ENCODE measurements around the gene CXCL16.

CXCL16 gene

DNA sequence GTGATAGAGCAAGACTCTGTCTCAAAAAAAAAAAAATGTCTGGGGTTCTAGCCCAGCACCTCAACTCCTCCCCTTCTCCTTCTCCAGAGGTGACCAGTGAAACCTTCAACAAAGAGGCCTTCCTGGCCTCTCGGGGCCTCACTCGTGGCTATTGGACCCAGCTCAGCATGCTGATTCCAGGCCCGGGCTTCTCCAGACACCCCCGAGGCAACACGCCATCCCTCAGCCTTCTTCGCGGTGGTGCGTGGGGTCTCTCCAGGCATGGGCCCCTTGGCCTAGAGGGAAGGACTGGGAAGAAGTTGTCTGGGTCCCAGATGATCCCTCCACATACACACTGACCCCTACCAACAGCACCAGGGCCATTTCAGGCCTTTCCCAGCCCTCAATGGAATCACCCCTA is 3.5 kb upstream of the CXCL16 start:
- no peak overlapping the region for H3K4me3 ChIP-seq (ENCODE audit: control insufficient read depth, low read depth, low read length)
- TF ChIP-seq, protein P1, sequence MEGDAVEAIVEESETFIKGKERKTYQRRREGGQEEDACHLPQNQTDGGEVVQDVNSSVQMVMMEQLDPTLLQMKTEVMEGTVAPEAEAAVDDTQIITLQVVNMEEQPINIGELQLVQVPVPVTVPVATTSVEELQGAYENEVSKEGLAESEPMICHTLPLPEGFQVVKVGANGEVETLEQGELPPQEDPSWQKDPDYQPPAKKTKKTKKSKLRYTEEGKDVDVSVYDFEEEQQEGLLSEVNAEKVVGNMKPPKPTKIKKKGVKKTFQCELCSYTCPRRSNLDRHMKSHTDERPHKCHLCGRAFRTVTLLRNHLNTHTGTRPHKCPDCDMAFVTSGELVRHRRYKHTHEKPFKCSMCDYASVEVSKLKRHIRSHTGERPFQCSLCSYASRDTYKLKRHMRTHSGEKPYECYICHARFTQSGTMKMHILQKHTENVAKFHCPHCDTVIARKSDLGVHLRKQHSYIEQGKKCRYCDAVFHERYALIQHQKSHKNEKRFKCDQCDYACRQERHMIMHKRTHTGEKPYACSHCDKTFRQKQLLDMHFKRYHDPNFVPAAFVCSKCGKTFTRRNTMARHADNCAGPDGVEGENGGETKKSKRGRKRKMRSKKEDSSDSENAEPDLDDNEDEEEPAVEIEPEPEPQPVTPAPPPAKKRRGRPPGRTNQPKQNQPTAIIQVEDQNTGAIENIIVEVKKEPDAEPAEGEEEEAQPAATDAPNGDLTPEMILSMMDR (IDR thresholded peaks at IDR 0.05; ENCODE audit: control insufficient read depth, insufficient read depth, low read depth, low read length, missing control alignments), result no peak
- DNase-seq (ENCODE audit: low read depth), result no peak

- H3K4me3 ChIP-seq (ENCODE audit: control insufficient read depth, low read depth, low read length), result no peak overlapping the region
- no peak for DNase-seq (ENCODE audit: low read depth)
- TF ChIP-seq, protein P1 (IDR thresholded peaks at IDR 0.05; ENCODE audit: control insufficient read depth, insufficient read depth, low read depth, low read length, missing control alignments), result no peak
Observed at GRCh38 chr17:4742629-4743028, 2.9 kb upstream of the CXCL16 start.

DNA sequence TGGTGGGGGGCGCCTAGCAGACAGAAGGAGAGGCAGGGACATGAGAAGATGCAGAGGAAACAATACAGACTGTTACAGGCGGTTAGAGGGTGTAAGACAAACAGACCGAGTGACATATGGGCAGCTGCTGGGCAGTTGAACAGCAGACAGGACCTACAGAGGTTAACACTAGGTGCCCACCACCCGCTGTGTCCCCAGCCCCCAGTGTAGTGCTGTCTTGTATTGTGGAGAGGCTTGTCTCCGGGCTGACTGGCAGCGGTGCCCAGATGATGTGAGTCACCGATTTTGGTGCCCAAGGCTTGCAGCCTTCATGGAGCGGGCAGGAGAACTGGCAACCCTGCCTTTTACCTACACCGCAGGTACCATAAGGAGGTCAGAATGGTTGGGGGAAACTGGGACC is 2.4 kb upstream of the CXCL16 start:
- no peak for DNase-seq (ENCODE audit: low read depth)
- TF ChIP-seq, protein P1 (IDR thresholded peaks at IDR 0.05; ENCODE audit: control insufficient read depth, insufficient read depth, low read depth, low read length, missing control alignments), result no peak
- H3K4me3 ChIP-seq (ENCODE audit: control insufficient read depth, low read depth, low read length), result no peak overlapping the region

- no peak overlapping the region for H3K4me3 ChIP-seq (ENCODE audit: control insufficient read depth, low read depth, low read length)
- TF ChIP-seq, protein P1 (IDR thresholded peaks at IDR 0.05; ENCODE audit: control insufficient read depth, insufficient read depth, low read depth, low read length, missing control alignments), result no peak
- no peak for DNase-seq (ENCODE audit: low read depth)
Observed at GRCh38 chr17:4741544-4741943, 1.8 kb upstream of the CXCL16 start.

GRCh38 chr17:4740584-4740983 is 856 bp upstream of the CXCL16 start:
- DNase-seq (ENCODE audit: low read depth), result no peak
- H3K4me3 ChIP-seq (ENCODE audit: control insufficient read depth, low read depth, low read length), result no peak overlapping the region
- TF ChIP-seq, protein P1 (IDR thresholded peaks at IDR 0.05; ENCODE audit: control insufficient read depth, insufficient read depth, low read depth, low read length, missing control alignments), result no peak

DNA sequence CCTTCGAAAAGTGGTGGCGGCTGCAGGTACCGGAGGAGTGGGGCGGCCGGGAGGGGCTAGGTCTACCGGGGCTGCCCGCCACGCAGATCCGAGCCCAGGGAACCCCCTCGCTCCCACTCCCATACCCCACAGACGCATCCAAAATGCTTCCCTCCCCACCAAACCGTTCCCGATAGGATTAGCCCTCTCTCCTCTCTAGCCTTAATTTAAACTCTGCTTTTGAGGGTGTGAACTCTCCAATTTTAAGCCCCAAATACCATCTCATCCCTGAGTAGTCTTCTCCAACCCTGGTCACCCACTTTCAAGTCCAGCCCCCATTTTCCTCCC is 260 bp upstream of the CXCL16 start:
- TF ChIP-seq, protein P1 (IDR thresholded peaks at IDR 0.05; ENCODE audit: control insufficient read depth, insufficient read depth, low read depth, low read length, missing control alignments), result no peak
- no peak for DNase-seq (ENCODE audit: low read depth)
- H3K4me3 ChIP-seq (ENCODE audit: control insufficient read depth, low read depth, low read length), result peak overlapping the region; percentile 72

Data from AG09309 (cell line).